Epithelial cell of esophagus (primary cell): Measurements from ENCODE around the gene TCF7L1.

ENCODE experiments used
- DNase-seq: peaks from one replicate; pipeline ENCODE4 v3.0.0; 2010; ENCODE audit warnings: low read depth
- H3K4me3 ChIP-seq: 2 replicates; pipeline ENCODE4 v1.5.1; 2011; ENCODE audit warnings: mild to moderate bottlenecking, low read length, control low read depth
- CTCF ChIP-seq: IDR thresholded peaks from 2 replicates; pipeline ENCODE4 v1.5.1; 2011; ENCODE audit warnings: low read depth, mild to moderate bottlenecking, low read length, control low read depth, inconsistent platforms; ENCODE audit not compliant: insufficient read depth; ENCODE audit errors: missing control alignments

Gene TCF7L1

DNA sequence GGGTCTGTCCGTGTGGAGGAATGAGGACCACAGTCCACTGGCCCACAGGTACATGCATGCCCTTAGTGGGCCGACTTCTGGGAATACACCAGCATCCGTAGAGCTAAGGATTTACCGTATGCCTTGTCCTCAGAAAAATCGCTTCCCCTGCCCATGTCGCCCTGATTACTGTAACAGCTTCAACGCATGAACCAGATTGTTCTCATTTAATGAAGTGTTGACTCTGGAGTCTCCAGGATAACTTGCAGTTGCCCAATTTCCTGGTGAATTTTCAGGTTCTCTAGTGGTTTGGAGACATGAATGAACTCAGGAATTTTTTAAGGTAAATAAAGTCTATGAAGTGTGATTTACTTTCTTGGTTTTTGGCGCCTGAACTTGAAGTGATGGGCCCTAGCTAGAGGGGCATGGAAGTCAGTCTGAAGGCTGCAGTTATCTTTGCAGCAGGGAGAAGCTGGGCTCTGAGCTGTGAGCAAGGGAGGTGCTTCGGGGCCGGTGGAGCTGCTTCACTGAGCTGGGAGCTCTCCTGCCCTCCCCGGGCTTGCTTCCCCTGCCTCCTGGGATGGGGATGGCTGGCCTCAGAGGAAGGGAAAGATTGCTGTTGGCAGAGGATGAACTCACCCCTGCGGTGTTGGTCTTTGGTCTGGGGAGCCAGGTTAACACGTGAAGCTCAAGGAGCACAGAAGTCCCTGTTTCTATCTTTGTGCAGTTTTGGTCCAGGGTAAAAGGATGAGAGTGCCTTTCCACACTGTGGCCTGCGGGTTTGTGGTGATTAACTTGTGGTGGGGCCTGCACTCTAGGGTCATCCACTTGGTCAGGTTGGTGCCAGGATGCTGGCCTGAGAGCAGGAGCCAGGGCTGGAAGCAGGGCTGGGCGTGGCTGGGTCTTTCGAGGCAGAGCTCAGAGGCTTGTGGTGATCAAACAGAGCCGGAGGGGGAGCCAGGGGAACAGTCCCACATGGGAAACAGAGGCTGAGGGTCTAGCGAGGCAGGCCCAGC, 28.1 kb downstream of the TCF7L1 start:
- DNase-seq = no peak
- H3K4me3 ChIP-seq = no peak overlapping the region
- no peak for TF ChIP-seq CTCF

- peak; percentile 36 for DNase-seq
- no peak overlapping the region for H3K4me3 ChIP-seq
- TF ChIP-seq CTCF = no peak
Measured at GRCh38 chr2:85162746-85163301, 29.6 kb downstream of the TCF7L1 start.

- no peak for TF ChIP-seq CTCF
- no peak overlapping the region for H3K4me3 ChIP-seq
- no peak for DNase-seq
Measured at GRCh38 chr2:85163675-85164074, 30.5 kb downstream of the TCF7L1 start.

DNA sequence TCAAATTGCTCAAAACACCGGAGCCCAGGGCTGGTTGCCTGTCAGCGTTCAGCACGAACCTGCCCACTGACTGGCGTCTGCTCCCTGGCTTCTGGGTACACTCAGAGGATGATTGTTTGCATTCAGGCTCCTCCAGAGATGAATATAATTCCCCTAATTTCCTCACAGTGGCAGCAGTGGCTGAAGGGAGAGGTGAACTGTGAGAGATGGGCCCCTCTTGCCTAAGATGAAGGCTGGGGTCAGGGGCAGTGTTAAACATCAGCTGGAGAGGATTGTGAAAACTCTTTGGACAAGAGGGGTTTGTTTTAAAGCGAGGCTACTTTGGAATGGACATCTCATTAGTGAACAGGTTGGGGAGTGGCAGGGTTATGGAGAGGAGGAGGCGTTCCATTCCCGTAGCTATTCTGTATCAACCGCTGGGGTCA, 31.0 kb downstream of the TCF7L1 start:
- DNase-seq = no peak
- no peak overlapping the region for H3K4me3 ChIP-seq
- no peak for TF ChIP-seq CTCF

- H3K4me3 ChIP-seq = no peak overlapping the region
- no peak for DNase-seq
- no peak for TF ChIP-seq CTCF
Measured at GRCh38 chr2:85165088-85165690, 32.0 kb downstream of the TCF7L1 start.

GRCh38 chr2:85166021-85166420, 32.8 kb downstream of the TCF7L1 start:
- no peak for DNase-seq
- no peak for TF ChIP-seq CTCF
- H3K4me3 ChIP-seq = no peak overlapping the region
